Activated naive CD8-positive, alpha-beta T cell treated with anti-CD3 and anti-CD28 coated beads, Interleukin-2, amount 50 U/mL, for 24 hours (primary cell): ENCODE data around the gene SYS1.

ENCODE experiments used
- ATAC-seq: fragments of 150-1000 bp; cut with Tn5 transposase; one replicate; pipeline ENCODE4 v1.10.0; 2021
- DNase-seq: peaks from one replicate; pipeline ENCODE4 v3.0.0; 2021
- H3K27ac Mint-ChIP-seq: one replicate; pipeline ENCODE4 v1.8.0; 2021; ENCODE audit warnings: mild to moderate bottlenecking, mixed read lengths
- H3K27me3 Mint-ChIP-seq: one replicate; pipeline ENCODE4 v1.8.0; 2021; ENCODE audit warnings: mixed read lengths
- H3K36me3 Mint-ChIP-seq: one replicate; pipeline ENCODE4 v1.8.0; 2021; ENCODE audit warnings: low read depth, mixed read lengths
- H3K4me1 Mint-ChIP-seq: one replicate; pipeline ENCODE4 v1.8.0; 2021; ENCODE audit warnings: mixed read lengths
- H3K4me3 Mint-ChIP-seq: one replicate; pipeline ENCODE4 v1.8.0; 2021; ENCODE audit warnings: mild to moderate bottlenecking, moderate library complexity, mixed read lengths
- H3K9me3 Mint-ChIP-seq: one replicate; pipeline ENCODE4 v1.8.0; 2021; ENCODE audit warnings: mixed read lengths

SYS1 gene

DNA sequence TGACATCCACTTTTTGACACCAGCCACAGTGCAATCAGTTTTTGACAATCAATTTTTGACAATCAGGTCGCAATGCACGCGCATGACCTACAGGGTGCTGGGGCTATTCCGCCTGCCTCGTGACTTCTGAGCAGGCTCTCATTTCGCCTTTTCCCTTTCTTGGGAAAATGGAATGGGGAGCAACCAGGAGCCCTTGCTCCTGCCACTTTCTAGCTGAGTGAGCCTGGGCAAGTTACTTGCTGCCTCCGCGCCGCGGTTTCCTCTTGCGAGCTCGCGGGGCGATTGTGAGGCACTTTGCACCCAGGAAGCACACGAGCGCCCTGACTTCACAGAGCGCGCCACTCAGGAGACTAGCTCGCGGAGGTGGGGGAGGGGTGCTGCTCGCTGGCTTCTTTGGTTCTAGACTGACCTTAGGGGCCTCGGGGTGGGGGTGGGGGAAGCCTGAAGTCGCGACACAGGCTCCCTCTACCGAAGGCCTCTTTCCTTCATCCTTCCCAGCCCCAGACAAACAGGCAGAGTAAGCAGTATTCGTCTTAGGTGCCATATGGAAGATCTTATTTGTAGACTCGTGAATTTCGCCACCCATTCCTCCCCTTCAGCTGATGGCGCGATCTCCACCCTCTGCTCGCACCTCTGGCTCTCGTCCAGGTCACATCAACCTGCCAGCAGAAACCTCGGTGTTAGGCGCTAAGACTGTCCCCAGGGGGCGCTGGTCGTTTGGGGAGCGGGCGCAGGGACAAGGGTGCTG lies 10.6 kb downstream of the SYS1 start:
- peaks cover 8% of the 10 kb centered on the region for H3K36me3 Mint-ChIP-seq
- no peaks in the 10 kb centered on the region for H3K27me3 Mint-ChIP-seq
- H3K4me1 Mint-ChIP-seq: peaks cover 37% of the 10 kb centered on the region
- peak overlapping the region; percentile 90 for H3K27ac Mint-ChIP-seq
- no peaks in the 10 kb centered on the region for H3K9me3 Mint-ChIP-seq
- ATAC-seq: peak; percentile 93
- DNase-seq: peak; percentile 95
- peak overlapping the region; percentile 85 for H3K4me3 Mint-ChIP-seq

DNA sequence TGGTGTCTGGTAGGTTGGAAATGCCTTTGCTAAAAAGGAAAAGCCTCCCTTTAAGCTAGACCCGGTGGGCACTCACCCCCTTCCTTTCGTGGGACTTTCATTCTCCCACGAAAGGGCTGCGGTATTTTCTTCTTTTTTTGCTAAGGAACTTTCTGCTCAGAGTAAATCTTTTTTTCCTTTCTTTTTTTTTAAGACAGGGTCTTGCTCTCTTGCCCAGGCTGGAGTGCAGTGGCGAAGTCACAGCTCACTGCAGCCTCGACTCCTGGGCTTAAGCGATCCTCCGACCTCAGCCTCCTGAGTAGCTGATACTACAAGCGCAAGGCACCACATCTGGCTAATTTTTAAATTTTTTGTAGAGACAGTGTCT lies 11.1 kb downstream of the SYS1 start:
- DNase-seq: no peak
- ATAC-seq: no peak
- no peaks in the 10 kb centered on the region for H3K9me3 Mint-ChIP-seq
- H3K4me1 Mint-ChIP-seq: peaks cover 34% of the 10 kb centered on the region
- H3K4me3 Mint-ChIP-seq: peak overlapping the region; percentile 85
- peaks cover 4% of the 10 kb centered on the region for H3K36me3 Mint-ChIP-seq
- no peaks in the 10 kb centered on the region for H3K27me3 Mint-ChIP-seq
- peak overlapping the region; percentile 90 for H3K27ac Mint-ChIP-seq

DNA sequence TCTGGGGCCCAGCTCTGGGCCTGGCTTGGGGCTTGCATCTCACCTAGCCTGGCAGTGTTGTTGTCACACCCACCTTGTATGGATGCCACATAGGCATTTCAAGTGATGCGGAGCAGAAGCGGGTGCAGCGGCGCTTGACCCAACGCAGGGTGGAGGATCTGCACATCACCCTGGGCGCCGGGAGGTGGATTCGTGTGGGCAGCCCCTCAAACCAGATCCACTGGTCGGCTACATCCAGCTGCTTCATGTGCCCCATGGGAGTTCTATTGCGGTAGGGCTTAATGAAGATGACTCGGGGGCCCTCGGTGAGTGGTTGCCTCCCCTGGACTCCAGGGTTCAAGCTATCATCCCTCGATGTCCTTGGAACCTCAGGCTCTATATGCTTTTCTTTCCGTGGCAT lies 12.0 kb downstream of the SYS1 start:
- ATAC-seq (no peak), DNase-seq (no peak)
- H3K4me1 Mint-ChIP-seq: peaks cover 30% of the 10 kb centered on the region
- no peaks in the 10 kb centered on the region for H3K27me3 Mint-ChIP-seq
- peaks cover 4% of the 10 kb centered on the region for H3K36me3 Mint-ChIP-seq
- H3K27ac Mint-ChIP-seq: no peak overlapping the region
- no peak overlapping the region for H3K4me3 Mint-ChIP-seq
- no peaks in the 10 kb centered on the region for H3K9me3 Mint-ChIP-seq

DNA sequence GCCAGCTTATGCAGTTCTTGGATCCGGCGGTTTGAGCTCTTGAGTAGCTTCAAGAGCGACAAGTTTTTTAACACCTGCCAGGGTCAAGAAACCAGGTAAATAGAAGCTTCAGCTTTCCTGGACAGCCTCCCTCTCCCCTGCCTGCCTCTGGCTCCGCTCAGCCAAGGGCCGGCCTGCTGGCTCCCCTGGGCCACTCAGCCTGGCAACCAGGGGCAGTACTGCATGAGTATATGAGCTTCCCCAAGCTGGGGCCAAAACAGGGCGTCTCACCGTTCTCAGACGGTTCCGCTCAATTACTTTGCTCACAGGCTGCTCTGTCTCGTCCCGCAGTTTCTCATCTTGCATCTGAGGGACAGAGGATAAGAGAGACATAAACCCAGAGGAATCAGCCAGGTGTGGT lies 14.3 kb downstream of the SYS1 start:
- no peak for ATAC-seq
- no peak for DNase-seq
- Mint-ChIP-seq H3K9me3 (no peaks in the 10 kb centered on the region), H3K27me3 (no peaks in the 10 kb centered on the region), H3K27ac (no peak overlapping the region), H3K36me3 (peaks cover 10% of the 10 kb centered on the region), H3K4me3 (no peak overlapping the region), H3K4me1 (peaks cover 24% of the 10 kb centered on the region)

DNA sequence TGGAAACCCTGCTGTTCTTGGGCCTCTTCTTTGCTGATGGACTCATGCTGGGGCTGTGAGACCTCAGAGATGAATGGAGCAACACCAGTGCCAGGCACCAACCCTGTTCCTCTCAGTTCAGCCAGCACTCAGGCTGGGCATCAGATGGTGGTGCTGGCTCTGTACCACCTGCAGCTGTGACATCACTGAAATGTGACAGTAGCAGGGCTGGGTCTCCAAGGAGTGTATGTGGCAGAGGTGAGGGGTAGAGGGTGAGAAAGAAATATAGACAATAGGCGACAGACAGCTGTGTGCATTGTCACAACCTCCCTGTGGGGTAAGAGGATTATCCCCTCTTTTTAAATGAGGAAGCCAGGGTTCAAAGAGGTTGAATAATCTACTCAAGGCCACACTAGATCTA lies 15.2 kb downstream of the SYS1 start, which contains the start of gene TP53TG5:
TP53TG5 (minus strand) TSS at position 135 of the 400 bp plus-strand sequence; CDS start at position 46, 89 bp downstream.
- Mint-ChIP-seq H3K36me3 (peaks cover 10% of the 10 kb centered on the region), H3K4me1 (peaks cover 18% of the 10 kb centered on the region), H3K4me3 (no peak within 1 kb of the TSS), H3K27ac (no peak within 1 kb of the TSS), H3K27me3 (no peaks in the 10 kb centered on the region), H3K9me3 (no peaks in the 10 kb centered on the region)
- DNase-seq (no peak), ATAC-seq (no peak)

DNA sequence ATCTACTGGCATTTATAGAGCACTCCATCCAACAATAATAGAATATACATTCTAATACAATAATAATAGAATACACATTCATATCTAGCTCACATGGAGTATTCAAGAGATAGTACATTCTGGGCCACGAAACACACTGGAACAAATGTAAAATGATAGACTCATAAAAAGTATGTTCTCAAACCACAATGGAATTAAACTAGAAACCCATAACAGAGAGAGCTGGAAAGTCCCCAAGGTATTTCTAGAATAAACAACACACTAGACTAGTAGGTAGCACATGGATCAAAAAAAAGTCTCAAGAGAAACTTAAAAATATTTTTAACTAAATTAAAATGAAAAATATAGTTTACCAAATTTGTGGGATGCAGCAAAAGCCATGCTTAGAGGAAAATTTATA lies 24.3 kb downstream of the SYS1 start:
- DNase-seq: no peak
- Mint-ChIP-seq H3K27ac (peak overlapping the region; percentile 57), H3K4me3 (no peak overlapping the region)

DNA sequence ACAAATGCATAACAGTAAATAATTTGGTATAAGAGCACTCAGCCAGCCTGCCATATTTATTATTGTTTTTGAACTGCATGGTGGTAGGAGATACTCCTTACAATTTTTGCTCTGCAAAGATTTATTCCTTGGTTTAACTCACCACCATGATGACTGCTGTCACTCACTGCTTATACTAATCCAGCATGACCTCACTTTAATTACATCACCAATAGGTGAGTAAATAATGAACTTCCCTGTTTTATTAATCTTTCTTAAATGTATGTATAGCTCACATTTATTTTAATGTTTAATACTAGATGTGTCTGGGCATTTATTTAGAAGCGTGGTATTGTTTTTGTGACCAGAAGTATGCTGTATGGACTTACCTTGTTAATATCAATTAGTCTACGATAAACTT lies 28.0 kb downstream of the SYS1 start:
- ATAC-seq (no peak), DNase-seq (no peak)
- Mint-ChIP-seq H3K27ac (no peak overlapping the region), H3K36me3 (peaks cover 11% of the 10 kb centered on the region), H3K4me1 (peaks cover 29% of the 10 kb centered on the region), H3K9me3 (peaks cover 10% of the 10 kb centered on the region), H3K27me3 (no peaks in the 10 kb centered on the region), H3K4me3 (no peak overlapping the region)

More for the DNA sequence above, 24.3 kb downstream of the SYS1 start:
- Mint-ChIP-seq H3K36me3 (peaks cover 11% of the 10 kb centered on the region), H3K27me3 (no peaks in the 10 kb centered on the region), H3K4me1 (peaks cover 32% of the 10 kb centered on the region), H3K9me3 (peaks cover 10% of the 10 kb centered on the region)
- peak; percentile 43 for ATAC-seq

DNA sequence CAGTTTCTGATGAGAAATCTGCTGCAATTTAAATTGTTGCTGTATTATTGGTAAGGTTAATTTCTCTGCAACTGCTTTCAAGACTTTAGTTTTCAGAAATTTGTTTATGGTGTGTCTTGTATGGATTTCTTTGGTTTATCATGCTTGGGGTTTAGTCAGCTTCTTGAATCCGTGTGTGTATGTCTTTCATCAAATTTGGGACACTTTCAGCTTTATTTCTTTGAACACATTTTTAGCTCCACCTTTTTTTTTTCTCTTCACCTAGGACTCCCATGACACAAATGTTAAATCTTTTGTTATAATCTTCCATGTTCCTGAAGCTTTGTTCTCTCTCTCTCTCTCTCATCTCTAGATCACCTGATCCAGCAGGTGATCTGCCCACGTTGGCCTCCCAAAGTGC lies 28.6 kb downstream of the SYS1 start:
- peaks cover 10% of the 10 kb centered on the region for H3K9me3 Mint-ChIP-seq
- no peak overlapping the region for H3K4me3 Mint-ChIP-seq
- DNase-seq (no peak), ATAC-seq (no peak)
- no peaks in the 10 kb centered on the region for H3K27me3 Mint-ChIP-seq
- peaks cover 11% of the 10 kb centered on the region for H3K36me3 Mint-ChIP-seq
- H3K27ac Mint-ChIP-seq: no peak overlapping the region
- H3K4me1 Mint-ChIP-seq: peaks cover 29% of the 10 kb centered on the region

DNA sequence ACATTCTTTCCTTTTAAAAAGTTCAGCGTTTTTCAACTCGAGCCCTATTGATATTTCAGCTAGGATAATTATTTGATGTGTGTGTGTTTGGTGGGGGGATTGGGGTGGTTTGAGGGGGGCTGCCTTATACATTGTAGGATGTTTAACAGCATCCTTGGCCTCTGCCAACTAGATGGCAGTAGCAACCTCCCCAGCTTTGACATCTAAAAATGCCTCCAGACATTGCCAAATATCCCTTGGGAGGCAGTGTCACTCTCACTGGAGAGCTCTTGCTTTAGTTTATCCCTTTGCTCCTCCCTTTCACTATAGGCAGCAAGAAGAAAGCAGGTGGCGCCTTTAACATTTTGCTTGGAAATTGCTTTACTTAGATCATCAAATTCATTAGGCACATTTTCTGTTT lies 29.8 kb downstream of the SYS1 start:
- Mint-ChIP-seq H3K4me1 (peaks cover 19% of the 10 kb centered on the region), H3K27ac (no peak overlapping the region), H3K36me3 (peaks cover 5% of the 10 kb centered on the region), H3K9me3 (peaks cover under 1% of the 10 kb centered on the region), H3K27me3 (no peaks in the 10 kb centered on the region), H3K4me3 (no peak overlapping the region)
- DNase-seq: no peak
- ATAC-seq: no peak

DNA sequence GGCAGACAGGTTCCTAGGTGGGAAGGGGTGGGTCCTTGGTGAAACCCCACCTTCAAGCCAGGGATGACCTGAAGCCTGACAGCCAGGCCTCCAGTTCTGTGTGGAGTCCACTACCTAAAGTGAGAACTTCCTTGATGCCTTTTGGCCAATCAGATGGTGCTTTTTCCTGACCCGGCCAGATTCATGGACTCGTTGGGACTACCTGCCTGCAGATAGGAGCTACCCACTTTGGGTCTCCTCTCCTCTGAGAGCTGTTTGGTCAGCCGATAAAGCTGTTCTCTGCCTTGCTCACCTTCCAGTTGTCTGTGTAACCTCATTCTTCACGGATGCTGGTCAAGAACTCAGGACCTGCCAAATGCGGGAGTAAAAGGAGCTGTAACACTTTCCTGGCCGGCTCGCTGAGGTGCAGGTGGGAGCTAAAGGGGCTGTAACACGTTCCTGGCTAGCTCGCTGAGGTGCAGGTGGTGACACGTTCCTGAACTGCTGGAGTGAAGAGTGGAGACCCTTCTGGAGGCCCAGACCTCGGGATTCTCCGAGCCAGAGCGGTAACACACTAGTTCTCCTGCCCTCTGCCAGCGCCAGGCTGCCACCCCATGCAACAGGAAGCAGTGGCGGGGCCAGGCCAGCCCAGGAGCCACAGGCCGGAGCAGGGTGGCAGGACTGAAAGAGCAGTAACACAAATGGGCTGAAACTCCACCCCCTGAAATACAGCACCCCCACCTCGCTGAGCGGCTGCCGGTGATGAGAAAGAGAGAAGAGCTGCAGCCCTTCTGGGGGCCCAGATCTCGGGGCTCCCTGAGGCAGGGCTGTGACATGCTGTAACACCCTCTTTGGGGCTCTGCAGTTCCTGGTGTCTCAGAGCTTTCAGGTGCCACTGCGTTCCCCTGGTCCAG lies 31.5 kb downstream of the SYS1 start:
- Mint-ChIP-seq H3K36me3 (peaks cover 2% of the 10 kb centered on the region), H3K27ac (no peak overlapping the region), H3K4me1 (peaks cover 9% of the 10 kb centered on the region), H3K27me3 (no peaks in the 10 kb centered on the region), H3K9me3 (peaks cover 3% of the 10 kb centered on the region), H3K4me3 (no peak overlapping the region)
- DNase-seq: no peak
- ATAC-seq: no peak

DNA sequence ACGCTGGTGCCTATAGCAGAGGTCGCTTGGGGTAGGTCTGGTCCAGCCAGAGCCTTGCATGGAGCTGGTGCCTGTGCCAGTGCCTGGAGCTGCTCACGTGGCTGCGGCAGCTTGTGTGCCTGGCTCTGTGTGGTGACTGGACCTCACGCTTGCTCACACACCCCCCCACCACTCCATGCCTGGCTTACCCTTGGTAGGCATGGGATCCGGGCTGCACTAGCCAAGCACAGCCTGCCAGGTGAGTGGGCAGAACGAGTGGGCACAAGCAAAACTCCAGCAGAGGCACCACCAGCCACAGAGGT lies 32.1 kb downstream of the SYS1 start:
- Mint-ChIP-seq H3K27me3 (no peaks in the 10 kb centered on the region), H3K36me3 (peaks cover 7% of the 10 kb centered on the region), H3K4me3 (no peak overlapping the region), H3K9me3 (peaks cover 9% of the 10 kb centered on the region), H3K27ac (no peak overlapping the region), H3K4me1 (peaks cover 9% of the 10 kb centered on the region)
- ATAC-seq: no peak
- no peak for DNase-seq

DNA sequence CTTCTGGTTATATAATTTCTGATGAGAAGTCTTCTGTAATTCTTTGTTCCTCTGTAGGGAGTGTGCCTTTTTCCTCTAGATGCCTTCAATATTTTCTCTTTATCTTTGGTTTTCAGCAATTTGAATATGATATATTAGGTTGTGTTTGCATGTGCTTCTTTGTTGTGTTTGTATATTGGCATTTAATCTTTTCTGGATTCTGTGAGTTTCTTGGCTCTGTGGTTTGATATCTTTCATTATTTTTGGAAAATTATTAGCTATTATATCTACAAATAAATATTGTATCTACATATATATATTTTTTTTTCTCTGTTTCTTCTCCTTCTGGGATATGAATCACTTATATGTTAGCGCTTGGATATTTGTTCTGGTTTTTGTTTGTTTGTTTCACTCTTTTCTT lies 36.1 kb downstream of the SYS1 start:
- peaks cover 2% of the 10 kb centered on the region for H3K27me3 Mint-ChIP-seq
- no peak overlapping the region for H3K4me3 Mint-ChIP-seq
- peaks cover 21% of the 10 kb centered on the region for H3K9me3 Mint-ChIP-seq
- no peak for DNase-seq
- no peak for ATAC-seq
- no peak overlapping the region for H3K27ac Mint-ChIP-seq
- H3K36me3 Mint-ChIP-seq: peaks cover 28% of the 10 kb centered on the region
- peaks cover 10% of the 10 kb centered on the region for H3K4me1 Mint-ChIP-seq

DNA sequence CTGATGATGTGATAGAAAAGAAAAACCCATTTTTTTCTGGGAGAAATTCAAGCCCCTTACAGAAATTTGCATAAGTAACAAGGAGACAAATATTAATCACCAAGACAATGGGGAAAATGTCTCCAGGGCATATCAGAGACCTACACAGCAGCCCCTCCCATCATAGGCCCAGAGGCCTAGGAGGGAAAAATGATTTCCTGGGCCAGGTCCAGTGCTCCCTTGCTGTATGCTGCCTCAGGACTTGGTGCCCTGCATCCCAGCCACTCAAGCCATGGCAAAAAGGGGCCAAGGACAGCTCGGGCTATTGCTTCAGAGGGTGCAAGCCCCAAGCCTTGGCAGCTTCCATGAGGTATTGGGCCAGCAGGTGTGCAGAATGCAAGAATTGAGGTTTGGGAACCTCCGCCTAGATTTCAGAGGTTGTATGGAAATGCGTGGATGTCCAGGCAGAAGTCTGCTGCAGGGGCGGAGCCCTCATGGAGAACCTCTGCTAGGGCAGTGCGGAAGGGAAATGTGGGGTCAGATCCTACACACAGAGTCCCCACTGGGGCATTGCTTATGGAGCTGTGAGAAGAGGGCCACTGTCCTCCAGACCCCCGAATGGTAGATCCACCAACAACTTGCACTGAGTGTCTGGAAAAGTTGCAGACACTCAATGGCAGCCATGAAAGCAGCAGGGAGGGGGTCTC lies 37.5 kb downstream of the SYS1 start:
- ATAC-seq (no peak), DNase-seq (no peak)
- peaks cover 18% of the 10 kb centered on the region for H3K4me1 Mint-ChIP-seq
- peaks cover 7% of the 10 kb centered on the region for H3K27me3 Mint-ChIP-seq
- no peak overlapping the region for H3K27ac Mint-ChIP-seq
- no peak overlapping the region for H3K4me3 Mint-ChIP-seq
- peaks cover 21% of the 10 kb centered on the region for H3K9me3 Mint-ChIP-seq
- peaks cover 30% of the 10 kb centered on the region for H3K36me3 Mint-ChIP-seq

DNA sequence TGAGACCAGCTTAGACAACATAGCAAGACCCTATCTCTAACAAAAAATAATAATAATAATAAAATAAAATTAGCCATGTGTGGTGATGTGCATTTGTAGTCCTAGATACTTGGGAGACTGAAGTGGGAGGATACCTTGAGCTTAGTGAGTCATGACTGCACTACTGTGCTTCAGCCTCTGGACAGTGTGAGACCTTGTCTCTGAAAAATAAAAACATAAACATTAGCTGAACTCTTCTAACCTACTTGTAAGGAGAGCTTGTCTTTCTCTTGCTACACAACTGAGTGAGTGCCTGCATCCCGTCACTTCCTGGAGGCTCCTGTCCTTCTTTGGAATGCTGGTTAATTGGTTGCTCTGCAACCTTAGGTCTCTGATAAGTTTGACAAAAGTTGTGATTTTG lies 40.0 kb downstream of the SYS1 start:
- Mint-ChIP-seq H3K4me3 (no peak overlapping the region), H3K27me3 (peaks cover 7% of the 10 kb centered on the region), H3K36me3 (peaks cover 30% of the 10 kb centered on the region), H3K4me1 (peaks cover 29% of the 10 kb centered on the region), H3K27ac (no peak overlapping the region), H3K9me3 (peaks cover 21% of the 10 kb centered on the region)
- ATAC-seq: no peak
- DNase-seq: no peak

DNA sequence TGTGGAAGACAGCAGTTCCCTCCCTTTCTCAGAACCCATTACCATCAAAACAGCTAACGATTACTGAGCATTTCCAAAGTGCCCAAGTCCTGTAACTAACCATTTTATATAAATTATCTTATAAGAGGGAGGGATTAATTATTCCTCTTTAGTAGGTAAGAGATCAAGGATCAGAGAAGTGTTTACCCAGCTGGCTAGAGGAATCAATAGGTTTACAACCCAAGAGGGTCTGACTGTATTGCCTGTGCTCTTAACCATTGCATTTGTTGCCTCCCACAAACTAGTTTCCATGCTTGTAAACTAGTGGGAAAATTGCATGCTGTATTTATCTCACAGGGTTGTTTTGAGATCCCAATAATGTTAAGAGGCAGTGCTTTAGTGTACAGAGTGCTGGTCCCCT lies 41.5 kb downstream of the SYS1 start:
- H3K9me3 Mint-ChIP-seq: peaks cover 19% of the 10 kb centered on the region
- peaks cover 7% of the 10 kb centered on the region for H3K27me3 Mint-ChIP-seq
- H3K4me1 Mint-ChIP-seq: peaks cover 38% of the 10 kb centered on the region
- peaks cover 28% of the 10 kb centered on the region for H3K36me3 Mint-ChIP-seq
- peak overlapping the region; percentile 65 for H3K27ac Mint-ChIP-seq
- H3K4me3 Mint-ChIP-seq: peak overlapping the region; percentile 63
- no peak for DNase-seq
- ATAC-seq: no peak
